GM21717 (cell line): ENCODE measurements around the gene PEF1.
"Not testable (repeated sequence)": the region's sequence is repeated elsewhere in the genome, so short reads cannot be mapped to it uniquely, and the experiment has no call there.

Experiments used
- ATAC-seq: cut with Tn5 transposase; IDR thresholded peaks from one replicate; pipeline ENCODE4 v1.9.1; 2021; ENCODE audit warnings: mild to moderate bottlenecking, moderate library complexity; ENCODE audit not compliant: unreplicated experiment

PEF1 gene

DNA sequence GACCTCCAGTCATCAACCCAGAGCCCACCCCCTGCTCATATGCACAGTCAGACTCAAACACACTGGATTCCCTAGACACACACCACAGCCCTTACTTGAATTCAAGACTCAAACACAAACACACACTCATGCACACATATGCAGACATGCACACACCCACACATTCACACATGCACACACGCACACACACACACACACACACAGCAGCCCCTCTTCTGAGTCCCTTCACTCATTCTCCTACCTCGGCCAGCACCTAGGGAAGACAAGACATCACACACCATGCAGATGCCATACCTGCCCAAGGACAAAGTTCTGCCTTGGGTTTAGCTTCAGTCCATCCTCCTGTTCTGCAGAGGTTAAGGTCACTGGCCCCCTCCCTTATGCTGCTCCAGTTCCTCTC lies 28.7 kb downstream of the PEF1 start:
- no peak for ATAC-seq

- no peak for ATAC-seq
These were observed 29.3 kb downstream of the PEF1 start for GRCh38 chr1:31615414-31615813.

DNA sequence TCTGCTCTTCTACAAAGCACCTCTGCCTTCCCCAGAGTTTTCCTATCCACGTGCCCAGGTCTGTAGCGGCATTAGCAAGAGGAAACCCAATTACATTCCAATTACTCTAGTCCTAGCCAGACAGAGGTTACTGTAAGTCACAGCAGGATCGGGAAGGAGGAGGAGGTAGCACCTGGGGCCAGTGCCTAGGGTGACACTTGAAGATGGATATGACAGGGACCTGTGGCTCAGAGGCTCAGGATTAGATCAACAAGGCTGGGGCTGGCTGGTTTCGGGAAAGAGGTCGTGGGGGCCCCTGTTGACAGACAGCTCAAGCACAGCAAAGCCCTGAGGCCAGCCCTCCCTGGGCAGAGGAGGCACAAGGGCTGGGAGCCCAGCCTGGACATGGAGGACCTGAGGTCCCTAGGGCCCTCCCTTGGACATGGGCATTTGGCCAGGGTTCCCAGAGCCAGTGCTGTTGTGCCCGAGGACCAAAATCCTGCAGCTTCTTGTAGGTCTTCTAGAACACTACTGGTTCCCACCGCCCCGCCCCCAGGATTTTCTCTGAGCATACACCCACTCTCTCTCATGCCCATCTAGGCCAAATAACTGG lies 30.2 kb downstream of the PEF1 start:
- ATAC-seq: no peak

- no peak for ATAC-seq
These were observed 35.1 kb downstream of the PEF1 start for GRCh38 chr1:31609514-31610118.

- no peak for ATAC-seq
These were observed 37.3 kb downstream of the PEF1 start for GRCh38 chr1:31607360-31607759.

DNA sequence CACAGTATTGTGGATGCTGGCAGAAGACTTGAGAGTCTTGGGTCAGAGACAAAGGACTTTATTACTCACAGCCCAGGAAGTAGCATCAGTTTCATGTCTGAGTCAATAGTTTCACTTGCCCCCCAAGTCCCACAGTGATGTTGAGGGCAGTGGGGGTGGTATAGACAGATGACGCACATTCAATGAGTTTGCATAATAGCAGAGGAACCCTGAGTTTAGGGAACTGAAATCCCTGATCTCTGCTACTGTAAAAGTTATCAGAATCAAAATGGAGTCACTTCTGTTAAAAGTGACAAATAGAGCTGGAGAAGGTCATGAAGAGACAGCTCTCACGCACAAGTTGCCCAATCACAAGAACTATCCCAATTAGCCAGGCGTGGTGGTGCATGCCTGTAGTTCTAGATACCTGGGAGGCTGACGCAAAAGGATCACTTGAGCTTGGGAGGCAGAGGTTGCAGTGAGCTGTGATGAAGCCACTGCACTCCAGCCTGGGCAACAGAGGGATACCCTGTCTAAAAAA lies 38.7 kb downstream of the PEF1 start:
- ATAC-seq: peak; percentile 93

- ATAC-seq: no peak
These were observed 42.6 kb downstream of the PEF1 start for GRCh38 chr1:31602081-31602480.

DNA sequence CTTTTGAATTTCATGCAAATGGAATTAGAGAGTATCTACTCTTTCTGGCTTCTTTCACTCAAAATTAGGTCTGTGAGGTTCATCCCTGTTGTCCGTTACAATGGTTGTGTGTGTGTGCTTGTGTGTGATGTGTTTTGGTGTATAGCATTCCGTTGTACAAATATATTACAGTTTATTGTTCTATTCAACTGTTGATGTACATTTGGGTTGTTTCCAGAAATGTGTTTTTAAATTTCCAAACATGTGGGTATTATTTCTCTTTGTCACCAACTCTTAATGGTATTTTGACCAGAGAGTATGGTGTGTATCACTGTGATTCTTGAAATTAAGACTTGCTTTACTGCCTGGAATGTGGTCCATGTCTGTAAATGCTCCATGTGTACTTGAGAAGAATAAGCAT lies 44.0 kb downstream of the PEF1 start:
- ATAC-seq: no peak

- no peak for ATAC-seq
These were observed 45.7 kb downstream of the PEF1 start for GRCh38 chr1:31598980-31599379.

GRCh38 chr1:31596737-31597097 lies 48.0 kb downstream of the PEF1 start:
- ATAC-seq: no peak

GRCh38 chr1:31595836-31596736 lies 48.6 kb downstream of the PEF1 start:
- no peak for ATAC-seq

DNA sequence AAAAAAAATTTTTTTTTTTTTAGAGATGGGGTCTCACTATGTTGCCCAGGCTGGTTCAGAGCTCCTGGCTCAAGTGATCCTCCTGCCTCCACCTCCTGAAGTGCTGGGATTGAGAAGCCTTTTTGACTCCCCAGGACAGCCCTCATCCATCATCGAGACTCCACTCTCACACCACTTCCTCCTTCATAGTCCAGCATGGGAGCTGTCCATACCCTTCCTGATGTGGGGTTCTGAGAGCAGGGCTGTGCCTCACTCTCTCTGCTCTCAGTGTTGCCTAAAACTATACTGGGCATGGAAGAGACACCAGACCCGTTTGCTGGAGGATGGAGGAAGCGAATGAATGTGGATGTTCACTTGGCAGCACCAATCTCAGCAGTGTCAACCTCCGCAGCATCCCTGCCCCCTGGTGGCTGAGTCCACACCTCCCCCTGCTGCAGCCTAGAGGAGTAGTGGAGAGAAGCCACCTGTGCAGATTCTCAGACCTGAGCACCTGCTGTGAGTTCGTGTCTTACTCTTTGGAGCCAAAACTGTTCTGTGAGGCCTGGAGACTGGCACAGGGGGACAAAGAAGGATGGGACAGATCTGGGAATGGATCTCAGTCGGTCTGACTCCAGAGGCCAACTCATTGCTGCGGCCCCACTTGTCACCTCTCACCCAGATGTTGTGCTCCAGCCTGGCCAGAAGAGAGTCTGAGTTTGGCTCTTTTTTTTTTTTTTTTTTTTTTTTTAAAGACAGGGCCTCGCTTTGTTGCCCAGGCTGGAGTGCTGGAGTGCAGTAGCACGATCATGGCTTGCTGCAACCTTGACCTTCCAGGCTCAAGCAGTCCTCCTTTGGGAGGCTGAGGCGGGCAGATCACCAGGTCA lies 50.7 kb downstream of the PEF1 start:
- no peak for ATAC-seq

DNA sequence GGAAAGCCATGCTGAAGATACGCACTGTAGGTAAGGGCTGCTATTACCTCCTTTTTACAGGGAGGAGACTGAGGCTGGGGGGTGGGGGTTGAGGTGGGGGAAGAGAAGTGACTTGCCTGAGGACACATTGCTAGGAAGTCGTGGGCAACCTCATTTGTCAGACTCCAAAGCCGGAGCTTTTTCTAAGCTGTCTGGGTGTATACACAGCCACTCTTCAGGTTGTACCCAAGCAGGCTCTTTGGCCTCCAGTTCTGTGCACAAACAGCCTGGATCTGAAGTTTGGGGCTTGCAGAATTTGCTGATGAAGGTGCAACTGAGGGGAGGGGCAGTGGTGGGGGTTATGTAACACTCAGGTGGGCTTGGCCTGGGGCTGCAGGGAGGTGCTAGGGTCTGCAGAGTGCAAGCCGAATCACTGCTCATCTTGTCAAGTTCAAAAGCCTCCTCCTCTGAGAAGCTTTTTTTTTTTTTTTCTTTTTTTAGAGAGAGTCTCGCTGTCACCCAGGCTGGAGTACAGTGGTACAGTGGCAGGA lies 51.5 kb downstream of the PEF1 start:
- no peak for ATAC-seq

GRCh38 chr1:31592132-31592531 lies 52.5 kb downstream of the PEF1 start:
- ATAC-seq: no peak

DNA sequence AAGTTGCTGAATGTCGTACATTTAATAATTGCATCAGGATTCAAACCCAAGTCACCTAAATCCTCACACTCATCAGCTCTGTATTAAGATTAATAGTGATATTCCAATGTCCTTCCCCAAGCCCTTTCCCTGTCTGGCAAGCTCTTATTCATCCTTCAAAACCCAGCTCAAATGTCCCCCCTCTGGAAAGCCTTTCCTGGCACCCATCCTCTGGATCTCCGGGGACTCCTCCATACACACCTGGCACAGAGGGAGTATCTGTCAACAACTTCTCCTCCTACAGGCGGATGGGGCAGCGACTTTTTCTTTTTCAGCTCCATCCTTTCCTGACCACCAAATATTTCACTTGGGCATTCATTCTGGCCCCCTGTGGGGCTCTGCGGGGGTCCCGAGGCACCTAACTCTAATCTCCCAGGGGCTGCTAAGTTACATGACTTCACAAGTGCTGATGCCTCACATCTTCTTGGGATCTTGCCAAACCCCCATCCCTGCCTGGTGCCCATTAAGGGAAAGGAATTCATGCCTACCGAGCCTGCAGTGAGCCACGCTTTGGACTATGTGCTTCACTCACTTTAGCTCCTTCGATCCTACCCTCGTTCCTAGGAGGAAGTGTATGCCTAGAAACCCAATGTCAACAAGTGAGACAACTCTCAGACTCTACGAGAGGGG lies 53.1 kb downstream of the PEF1 start:
- ATAC-seq: no peak

DNA sequence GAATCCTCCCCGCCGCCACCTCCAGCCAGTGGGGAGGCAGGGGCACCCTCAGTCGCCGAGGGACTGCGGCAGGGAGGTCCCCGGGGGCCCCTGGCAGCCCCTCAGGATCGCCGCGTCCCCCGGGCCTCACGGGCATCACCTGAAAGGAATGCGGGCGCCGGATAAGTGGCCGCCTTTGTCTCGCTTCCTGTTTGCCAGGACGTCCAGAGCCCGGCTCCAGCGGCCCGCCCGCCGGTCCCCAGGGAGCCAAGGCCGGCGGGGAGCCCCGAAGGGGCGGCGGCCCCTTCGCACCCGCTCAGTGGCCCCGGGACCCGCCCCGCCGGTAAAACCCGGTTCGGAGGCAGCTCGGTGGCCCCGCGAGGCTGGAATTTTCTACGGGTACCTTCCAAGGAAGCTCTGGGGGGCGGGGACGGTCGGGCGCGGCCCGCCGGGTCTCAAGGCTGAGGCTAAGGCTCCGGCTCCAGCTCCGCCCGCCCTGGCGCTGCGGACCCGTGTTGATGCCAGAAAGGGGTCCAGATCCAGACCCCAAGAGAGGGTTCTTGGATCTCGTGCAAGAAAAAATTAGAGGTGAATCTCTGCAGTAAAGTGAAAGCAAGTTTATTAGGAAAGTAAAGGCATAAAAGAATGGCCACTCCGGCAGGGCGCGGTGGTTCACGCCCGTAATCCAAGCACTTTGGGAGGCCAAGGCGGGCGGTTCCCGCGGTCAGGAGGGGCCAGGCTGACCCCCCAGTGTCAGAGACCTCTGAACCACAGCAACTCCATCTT lies 55.7 kb downstream of the PEF1 start:
- no peak for ATAC-seq

- ATAC-seq: no peak
These were observed 56.8 kb downstream of the PEF1 start for GRCh38 chr1:31587720-31588423.

- not testable (repeated sequence) for ATAC-seq
These were observed 57.4 kb downstream of the PEF1 start for GRCh38 chr1:31587328-31587699.
